Stimulated activated naive CD8-positive, alpha-beta T cell treated with anti-CD3 and anti-CD28 coated beads, Interleukin-15, amount 100 ng/mL, for 72 hours (primary cell): ENCODE measurements around the gene MAL.
"Not testable (repeated sequence)": the region's sequence is repeated elsewhere in the genome, so short reads cannot be mapped to it uniquely, and the experiment has no call there.

Experiments used
- ATAC-seq: fragments of 150-1000 bp; cut with Tn5 transposase; 2 replicates; pipeline ENCODE4 v1.10.0; 2021; ENCODE audit warnings: mild to moderate bottlenecking, moderate library complexity
- DNase-seq, 2 donors: peaks; one replicate each; pipeline ENCODE4 v3.0.0; 2021 to 2022
- H3K27ac Mint-ChIP-seq, 2 donors: one replicate each; pipeline ENCODE4 v1.8.0; 2022; ENCODE audit warnings: mild to moderate bottlenecking in 2 of 2, mixed read lengths in 2 of 2, moderate library complexity in 2 of 2
- H3K27me3 Mint-ChIP-seq: one replicate; pipeline ENCODE4 v1.8.0; 2022; ENCODE audit warnings: mixed read lengths
- H3K4me1 Mint-ChIP-seq: one replicate; pipeline ENCODE4 v1.8.0; 2022; ENCODE audit warnings: mild to moderate bottlenecking, mixed read lengths
- H3K4me3 Mint-ChIP-seq, 2 donors: one replicate each; pipeline ENCODE4 v1.8.0; 2022; ENCODE audit warnings: mild to moderate bottlenecking in 2 of 2, mixed read lengths in 2 of 2, moderate library complexity in 1 of 2
- H3K9me3 Mint-ChIP-seq, 2 donors: one replicate each; pipeline ENCODE4 v1.8.0; 2022; ENCODE audit warnings: mixed read lengths in 2 of 2

Gene MAL

GRCh38 chr2:95087379-95087778, 61.9 kb downstream of the MAL start:
- DNase-seq (no peak), ATAC-seq (no peak)
- Mint-ChIP-seq H3K27me3 (no peaks in the 10 kb centered on the region), H3K4me3 (no peak overlapping the region), H3K27ac (no peak overlapping the region), H3K4me1 (no peaks in the 10 kb centered on the region), H3K9me3 (no peaks in the 10 kb centered on the region)

GRCh38 chr2:95091885-95092555, 66.5 kb downstream of the MAL start:
- Mint-ChIP-seq H3K4me3 (no peak overlapping the region), H3K27me3 (no peaks in the 10 kb centered on the region), H3K4me1 (peaks cover 24% of the 10 kb centered on the region), H3K9me3 (no peaks in the 10 kb centered on the region), H3K27ac (no peak overlapping the region)
- no peak for ATAC-seq
- no peak for DNase-seq

GRCh38 chr2:95098273-95098672, 72.8 kb downstream of the MAL start:
- H3K9me3 Mint-ChIP-seq, ATAC-seq, H3K4me3 Mint-ChIP-seq, DNase-seq, H3K27ac Mint-ChIP-seq, H3K27me3 Mint-ChIP-seq: not testable (repeated sequence)
- H3K4me1 Mint-ChIP-seq, result peaks cover 24% of the 10 kb centered on the region

GRCh38 chr2:95099910-95100309, 74.4 kb downstream of the MAL start:
- no peak overlapping the region for H3K4me3 Mint-ChIP-seq

More at GRCh38 chr2:95099910-95100309, 74.4 kb downstream of the MAL start:
- peaks cover 19% of the 10 kb centered on the region for H3K4me1 Mint-ChIP-seq
- DNase-seq (no peak), ATAC-seq (no peak)
- H3K9me3 Mint-ChIP-seq, result no peaks in the 10 kb centered on the region
- H3K27me3 Mint-ChIP-seq, result no peaks in the 10 kb centered on the region
- H3K27ac Mint-ChIP-seq, result no peak overlapping the region
